ENCODE data around the gene CD247.
A peak's percentile ranks its signal among the peaks of the same experiment; 100 is the strongest.

CD247 gene

GRCh38 chr1:167562702-167563101 is 44.4 kb upstream of the CD247 start:
- ChIA-PET CTCF (interaction anchor here (2.9 to 5.0 kb wide), 2 partner anchors 22 to 125 kb away, joined by 9 to 23 read pairs; no protein-coding TSS in a partner anchor), POLR2A (interaction anchor here (3.0 kb wide), 1 partner anchor 9 kb away, joined by 24 read pairs; the partner anchor contains the start of gene CREG1)
- H3K4me3 ChIP-seq (ENCODE audit: low read depth, low read length): no peak overlapping the region
- H3K4me1 ChIP-seq (ENCODE audit: control insufficient read depth, insufficient read depth, low read length): peaks cover 8% of the 10 kb centered on the region; the same call in 1 of the 2 replicates
- no peaks in the 10 kb centered on the region for H3K36me3 ChIP-seq (ENCODE audit: control insufficient read depth in 2 of 2, insufficient read depth in 1 of 2, low read length in 2 of 2)
- H3K27ac ChIP-seq (ENCODE audit: extremely low read depth, low read depth, low read length): no peak overlapping the region
- no peaks in the 10 kb centered on the region for H3K9me3 ChIP-seq (ENCODE audit: control insufficient read depth, insufficient read depth, low read depth, low read length)
- TF ChIP-seq ZNF701 (tag by site-specific recombination; IDR thresholded peaks at IDR 0.05) (no peak), PATZ1 (tag by site-specific recombination; IDR thresholded peaks at IDR 0.05) (no peak), ZNF280C (tag by site-specific recombination; IDR thresholded peaks at IDR 0.05) (no peak), HOXC10 (CRISPR knock-in tag; IDR thresholded peaks at IDR 0.05) (no peak), ZNF544 (tag by site-specific recombination; IDR thresholded peaks at IDR 0.05) (no peak), ZNF311 (tag by site-specific recombination; IDR thresholded peaks at IDR 0.05; ENCODE audit: borderline replicate concordance) (no peak), ZNF157 (tag by site-specific recombination; IDR thresholded peaks at IDR 0.05) (no peak), ZBTB48 (tag by site-specific recombination; IDR thresholded peaks at IDR 0.05) (no peak), KLF16 (tag by site-specific recombination; IDR thresholded peaks at IDR 0.05) (no peak), ZBTB20 (tag by site-specific recombination; IDR thresholded peaks at IDR 0.05) (no peak), SALL2 (tag by site-specific recombination; IDR thresholded peaks at IDR 0.05; ENCODE audit: borderline replicate concordance) (no peak), ZNF776 (tag by site-specific recombination; IDR thresholded peaks at IDR 0.05; ENCODE audit: borderline replicate concordance) (no peak)

- Histone ChIP-seq H3K4me3 (ENCODE audit: low read depth, low read length) (no peak overlapping the region), H3K9me3 (ENCODE audit: control insufficient read depth, insufficient read depth, low read depth, low read length) (no peaks in the 10 kb centered on the region), H3K27ac (ENCODE audit: extremely low read depth, low read depth, low read length) (no peak overlapping the region), H3K36me3 (ENCODE audit: control insufficient read depth in 2 of 2, insufficient read depth in 1 of 2, low read length in 2 of 2) (no peaks in the 10 kb centered on the region), H3K4me1 (ENCODE audit: control insufficient read depth, insufficient read depth, low read length) (peaks cover 8% of the 10 kb centered on the region; the same call in 1 of the 2 replicates)
- ChIA-PET POLR2A (interaction anchor here (0.6 kb wide), 1 partner anchor 54 kb away, joined by 3 read pairs; no protein-coding TSS in a partner anchor), CTCF (interaction anchor here (0.8 to 5.0 kb wide), 2 partner anchors 21 to 126 kb away, joined by 3 to 23 read pairs; no protein-coding TSS in a partner anchor)
- TF ChIP-seq ZNF664 (tag by site-specific recombination; IDR thresholded peaks at IDR 0.05): no peak
- no peak for TF ChIP-seq ZNF600 (tag by site-specific recombination; IDR thresholded peaks at IDR 0.05)
Measured at GRCh38 chr1:167561753-167562152, 43.4 kb upstream of the CD247 start.

GRCh38 chr1:167555971-167556714 is 37.8 kb upstream of the CD247 start:
- Histone ChIP-seq H3K4me1 (ENCODE audit: control insufficient read depth, insufficient read depth, low read length) (no peaks in the 10 kb centered on the region), H3K36me3 (ENCODE audit: control insufficient read depth in 2 of 2, insufficient read depth in 1 of 2, low read length in 2 of 2) (no peaks in the 10 kb centered on the region), H3K27ac (ENCODE audit: extremely low read depth, low read depth, low read length) (no peak overlapping the region), H3K9me3 (ENCODE audit: control insufficient read depth, insufficient read depth, low read depth, low read length) (no peaks in the 10 kb centered on the region), H3K4me3 (ENCODE audit: low read depth, low read length) (no peak overlapping the region)
- ChIA-PET POLR2A (interaction anchor here (1.2 kb wide), 1 partner anchor 336 kb away, joined by 3 read pairs; the partner anchor contains the start of gene POU2F1), CTCF (interaction anchor here (0.6 to 3.8 kb wide), 14 partner anchors 9 to 337 kb away, joined by 3 to 25 read pairs (median 4); no protein-coding TSS in a partner anchor)
- TF ChIP-seq CTCF (tag by site-specific recombination; IDR thresholded peaks at IDR 0.05) (peak; percentile 64; the same call in 1 of the 2 replicates), SCRT1 (tag by site-specific recombination; IDR thresholded peaks at IDR 0.05; ENCODE audit: borderline replicate concordance) (peak; percentile 97), ZNF654 (tag by site-specific recombination; IDR thresholded peaks at IDR 0.05; ENCODE audit: low read depth) (peak; percentile 58), ATF2 (tag by site-specific recombination; IDR thresholded peaks at IDR 0.05; ENCODE audit: low read depth) (0 out of 2 replicates have a peak, but pooled peaks have one; percentile 38), ZNF561 (tag by site-specific recombination; IDR thresholded peaks at IDR 0.05; ENCODE audit: borderline replicate concordance) (0 out of 2 replicates have a peak, but pooled peaks have one; percentile 23), SCRT2 (tag by site-specific recombination; IDR thresholded peaks at IDR 0.05) (peak; percentile 100), ZBTB17 (tag by site-specific recombination; IDR thresholded peaks at IDR 0.05) (peak; percentile 60), ZNF350 (tag by site-specific recombination; IDR thresholded peaks at IDR 0.05) (no peak), ZNF335 (tag by site-specific recombination; conservative IDR thresholded peaks at IDR 0.05) (peak; percentile 23; the same call in 1 of the 2 replicates)
